Transverse colon (tissue), 4 donors: ENCODE measurements around the gene CDK5. TPM values are rescaled to one million over a fixed set of nuclear protein-coding genes. Genes with fewer than 3 reads are reported as not detected.

Experiments used
- DNase-seq: peaks from one replicate; pipeline ENCODE4 v3.0.0-alpha.2; 2019
- H3K27ac ChIP-seq, 4 donors: fragments of 200-600 bp; sonication (generic); 2 replicates each; pipeline ENCODE4 v1.5.1; 2016 to 2018; ENCODE audit warnings: inconsistent platforms in 4 of 4
- H3K27me3 ChIP-seq: fragments of 200-600 bp; sonication (generic); 2 replicates; pipeline ENCODE4 v1.5.1; 2017; ENCODE audit warnings: inconsistent platforms
- H3K36me3 ChIP-seq, 4 donors: fragments of 200-600 bp; sonication (generic); 2 replicates each; pipeline ENCODE4 v1.5.1; 2017 to 2019; ENCODE audit warnings: inconsistent platforms in 4 of 4
- H3K4me1 ChIP-seq, 4 donors: fragments of 200-600 bp; sonication (generic); 2 replicates each; pipeline ENCODE4 v1.5.1; 2017 to 2020; ENCODE audit warnings: inconsistent platforms in 4 of 4
- H3K4me3 ChIP-seq, 4 donors: fragments of 200-600 bp; sonication (generic); 1 replicate in 1 of 4; 2 replicates in 3 of 4; pipeline versions ENCODE4 v1.5.1 to v1.6.1; 2017 to 2019; ENCODE audit warnings: inconsistent platforms in 4 of 4
- H3K9me3 ChIP-seq, 2 donors: fragments of 200-600 bp; sonication (generic); 2 replicates each; pipeline ENCODE4 v1.5.1; 2017 to 2019; ENCODE audit warnings: inconsistent platforms in 2 of 2
- CTCF ChIP-seq, 5 experiments: fragments of 200-600 bp in 3 of 5; fragments of 450-650 bp in 2 of 5; sonication (generic) in 3 of 5; IDR thresholded peaks; 1 replicate in 2 of 5; 2 replicates in 3 of 5; pipeline ENCODE4 v1.5.1; 2016 to 2017; ENCODE audit warnings: antibody characterized with exemption in 5 of 5, inconsistent platforms in 3 of 5, mild to moderate bottlenecking in 2 of 5, moderate library complexity in 1 of 5
- EP300 ChIP-seq: sonication (generic); formaldehyde crosslinking; IDR thresholded peaks from one replicate; pipeline ENCODE4 v1.6.1; 2017; ENCODE audit warnings: antibody characterized with exemption, low read depth
- POLR2A ChIP-seq: fragments of 450-650 bp; IDR thresholded peaks from one replicate; pipeline ENCODE4 v1.6.1; 2016; ENCODE audit warnings: antibody characterized with exemption, mild to moderate bottlenecking, moderate library complexity
- POLR2AphosphoS5 ChIP-seq, 3 donors: sonication (generic); formaldehyde crosslinking; IDR thresholded peaks; one replicate each; pipeline ENCODE4 v1.6.1; 2016; ENCODE audit warnings: antibody characterized with exemption in 3 of 3
- WGBS, 2 donors: methylation state at CpG; one replicate each; pipeline ENCODE4 v1.1.5; 2018; ENCODE audit warnings: low coverage in 1 of 2; 5-methylcytosine and 5-hydroxymethylcytosine counted together
- in situ Hi-C, 4 donors: fragments of 200-750 bp; cut with MboI; loops; one replicate each; pipeline versions ENCODE4 v1.15.0 to v1.15.1; 2017; ENCODE audit warnings: low sequenced_read_pairs in 3 of 4, low pct_ligation_motif_present in 1 of 4, low pct_unique_long_range_greater_than_20kb in 1 of 4
- intact Hi-C: fragments of 100-400 bp; cut with DNase I; formaldehyde crosslinking; loops from one replicate; pipeline ENCODE4 v1.15.1; 2023; ENCODE audit warnings: low total_unique reads
- total RNA-seq, 4 donors: library from RNA; depleted of rRNA; stranded (reverse); fragments of >200 nt; gene quantifications; one replicate each; pipeline ENCODE4 v1.1.0, GENCODE V29; 2016

Gene CDK5
- total RNA-seq, 4 donors from 2014 or later, result 1.1 to 33.8 (median 10.7) TPM

- intact Hi-C loops, result loop anchor here (5.0 kb wide), 1 partner anchor 479 kb away; no protein-coding TSS in a partner anchor
- H3K9me3 ChIP-seq, result no peaks in the 10 kb centered on the region
- H3K4me1 ChIP-seq, result peaks cover 20 to 50% (median 36%) of the 10 kb centered on the region in 4 donors
- H3K27me3 ChIP-seq, result no peaks in the 10 kb centered on the region
- H3K27ac ChIP-seq, result peak overlapping the region in 1 of 4 donors; percentile 11
- TF ChIP-seq POLR2A, result no peak
- TF ChIP-seq CTCF (IDR thresholded peaks at IDR 0.05), result peak; percentile 43 to 58 (median 52)
- TF ChIP-seq POLR2AphosphoS5 (IDR thresholded peaks at IDR 0.05), result no peak
- TF ChIP-seq EP300, result no peak
- WGBS, 2 donors, result 43% methylated on average over 6 of the region's 6 CpGs; no CpG with 5 or more reads in 1 of the 2 donors
- in situ Hi-C loops, result no loop called here
- no peaks in the 10 kb centered on the region for H3K36me3 ChIP-seq
- H3K4me3 ChIP-seq, result no peak overlapping the region
- DNase-seq, result peak; percentile 69
Measured at GRCh38 chr7:151091431-151091830, 33.7 kb upstream of the CDK5 start.

GRCh38 chr7:151091003-151091402, 33.3 kb upstream of the CDK5 start:
- in situ Hi-C loops, result no loop called here
- intact Hi-C loops, result loop anchor here (5.0 kb wide), 1 partner anchor 479 kb away; no protein-coding TSS in a partner anchor
- H3K9me3 ChIP-seq, result no peaks in the 10 kb centered on the region
- H3K27me3 ChIP-seq, result no peaks in the 10 kb centered on the region
- peak overlapping the region in 2 of 4 donors; percentile 86 to 92 for H3K27ac ChIP-seq
- peaks cover 20 to 50% (median 36%) of the 10 kb centered on the region in 4 donors for H3K4me1 ChIP-seq
- no peaks in the 10 kb centered on the region for H3K36me3 ChIP-seq
- 89% methylated on average over 7 of the region's 7 CpGs; no CpG with 5 or more reads in 1 of the 2 donors for WGBS, 2 donors
- DNase-seq, result no peak
- TF ChIP-seq POLR2AphosphoS5 (IDR thresholded peaks at IDR 0.05) (no peak), CTCF (IDR thresholded peaks at IDR 0.05) (no peak), EP300 (no peak), POLR2A (no peak)
- no peak overlapping the region for H3K4me3 ChIP-seq

GRCh38 chr7:151089893-151090730, 32.4 kb upstream of the CDK5 start:
- peak overlapping the region; percentile 86 to 92 (median 92) for H3K27ac ChIP-seq
- WGBS, 2 donors, result 33 to 77% methylated on average over 8 to 21 of the region's 22 CpGs
- H3K36me3 ChIP-seq, result no peaks in the 10 kb centered on the region
- TF ChIP-seq CTCF (IDR thresholded peaks at IDR 0.05), result no peak
- no peak for TF ChIP-seq POLR2AphosphoS5 (IDR thresholded peaks at IDR 0.05)
- TF ChIP-seq POLR2A, result no peak
- TF ChIP-seq EP300, result no peak
- DNase-seq, result no peak
- peak overlapping the region in 1 of 4 donors; percentile 75 for H3K4me3 ChIP-seq
- intact Hi-C loops, result loop anchor here (5.0 kb wide), 1 partner anchor 478 kb away; no protein-coding TSS in a partner anchor
- no peaks in the 10 kb centered on the region for H3K27me3 ChIP-seq
- in situ Hi-C loops, result no loop called here
- peaks cover 27 to 55% (median 43%) of the 10 kb centered on the region in 4 donors for H3K4me1 ChIP-seq
- no peaks in the 10 kb centered on the region for H3K9me3 ChIP-seq

- 60 to 62% methylated on average over 3 to 30 of the region's 30 CpGs for WGBS, 2 donors
- DNase-seq, result peak; percentile 62
- intact Hi-C loops (no loop called here), in situ Hi-C loops (no loop called here)
- no peaks in the 10 kb centered on the region for H3K9me3 ChIP-seq
- peak overlapping the region; percentile 86 to 92 (median 92) for H3K27ac ChIP-seq
- no peaks in the 10 kb centered on the region for H3K27me3 ChIP-seq
- H3K4me1 ChIP-seq, result peaks cover 27 to 53% (median 42%) of the 10 kb centered on the region in 4 donors
- no peaks in the 10 kb centered on the region for H3K36me3 ChIP-seq
- TF ChIP-seq POLR2A (peak; percentile 35), CTCF (IDR thresholded peaks at IDR 0.05) (no peak), EP300 (no peak), POLR2AphosphoS5 (IDR thresholded peaks at IDR 0.05) (peak in 1 of 3 donors; percentile 31)
- peak overlapping the region in 3 of 4 donors; percentile 5 to 75 (median 75) for H3K4me3 ChIP-seq
Measured at GRCh38 chr7:151088856-151089699, 31.4 kb upstream of the CDK5 start.
